ENCODE data around the gene VWA3A.
"Not testable (repeated sequence)": the region's sequence is repeated elsewhere in the genome, so short reads cannot be mapped to it uniquely, and the experiment has no call there.

Gene VWA3A

GRCh38 chr16:22132801-22133200 is 40.5 kb downstream of the VWA3A start:
- DNase-seq (ENCODE audit: low spot score): no peak

DNA sequence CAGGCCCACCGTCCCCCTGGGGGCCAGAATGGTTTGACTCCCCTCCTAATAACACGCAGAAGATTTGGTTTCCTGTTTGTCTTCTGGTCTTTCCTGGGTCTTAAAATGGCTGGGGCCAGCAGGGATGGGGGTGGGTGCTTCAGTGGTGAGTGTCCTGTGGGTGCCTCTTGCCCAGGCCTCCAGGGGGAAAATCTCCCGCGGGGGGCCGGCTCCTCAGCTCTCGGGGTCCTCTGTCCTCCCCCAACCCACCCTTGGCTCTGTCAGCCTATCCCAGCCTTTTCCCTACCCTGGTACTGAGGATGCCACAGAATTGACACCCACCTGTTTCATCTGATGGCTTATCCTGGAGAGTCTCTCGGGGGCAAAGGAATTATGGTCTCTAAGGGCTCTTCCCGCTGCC is 46.1 kb downstream of the VWA3A start:
- no peak for DNase-seq (ENCODE audit: low spot score)

DNA sequence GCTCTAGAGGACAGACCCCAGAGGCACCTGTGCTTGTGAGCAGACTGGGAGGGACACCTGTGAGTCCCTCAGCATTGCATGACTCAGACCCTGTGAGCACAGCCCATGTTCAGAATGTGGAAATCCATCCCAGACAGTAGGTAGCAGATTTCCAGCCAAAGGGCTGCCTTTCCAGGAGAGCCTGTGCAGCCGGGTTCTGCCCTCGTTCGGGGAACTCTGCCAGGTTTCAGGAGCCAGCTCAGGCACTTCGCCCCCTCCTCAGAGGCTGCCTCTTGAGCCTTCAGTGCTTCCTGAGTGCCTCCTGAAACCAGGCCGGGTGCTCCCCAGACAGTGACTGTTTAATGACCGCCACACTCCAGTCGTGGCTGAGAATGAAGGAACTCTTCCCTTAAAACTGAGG is 46.7 kb downstream of the VWA3A start:
- no peak for DNase-seq (ENCODE audit: low spot score)

DNA sequence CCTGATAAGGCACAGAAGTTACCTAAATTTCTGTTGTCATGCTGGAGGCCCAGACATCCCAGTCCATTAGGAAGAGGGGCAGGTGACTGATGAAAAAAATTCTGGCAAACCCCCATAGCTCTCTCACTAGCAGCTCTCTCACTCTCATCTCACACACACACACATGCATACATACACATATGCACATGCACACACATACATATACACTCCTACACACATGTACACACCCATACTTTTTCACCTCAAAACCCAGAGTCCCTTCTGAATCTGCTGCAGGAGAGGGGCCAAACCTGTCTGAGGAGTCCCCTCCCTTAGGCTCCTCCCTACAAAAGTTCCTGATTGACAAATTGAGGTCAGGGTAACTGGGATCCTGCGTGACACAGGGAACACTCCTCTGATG is 47.4 kb downstream of the VWA3A start:
- DNase-seq (ENCODE audit: low spot score): no peak

GRCh38 chr16:22141767-22142166 is 49.4 kb downstream of the VWA3A start:
- DNase-seq (ENCODE audit: low spot score): no peak

- no peak for DNase-seq (ENCODE audit: low spot score)
Measured at GRCh38 chr16:22144520-22144919, 52.2 kb downstream of the VWA3A start.

DNA sequence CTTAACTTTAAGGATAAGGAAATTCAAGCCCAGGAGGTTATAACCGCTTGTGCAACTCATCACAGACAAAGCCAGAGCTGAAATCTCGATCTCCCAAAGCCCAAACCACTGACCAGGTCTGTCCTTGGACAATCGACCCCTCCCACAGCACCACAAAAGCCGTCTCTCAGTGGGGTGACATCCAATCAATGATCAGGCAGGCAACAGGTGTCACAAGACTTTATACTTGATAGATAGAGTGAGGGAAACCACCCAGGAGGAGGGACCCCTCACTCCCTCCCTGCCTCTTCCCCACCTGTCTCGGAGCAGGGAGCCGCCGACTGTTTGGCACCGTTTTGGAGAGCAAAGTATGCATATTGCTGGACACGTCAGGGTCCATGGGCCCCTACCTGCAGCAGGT is 55.5 kb downstream of the VWA3A start:
- no peak for DNase-seq (ENCODE audit: low spot score)

GRCh38 chr16:22151246-22151998 is 59.1 kb downstream of the VWA3A start:
- DNase-seq (ENCODE audit: low spot score): no peak

- DNase-seq (ENCODE audit: low spot score): no peak
Measured at GRCh38 chr16:22152316-22152715, 60.0 kb downstream of the VWA3A start.

DNA sequence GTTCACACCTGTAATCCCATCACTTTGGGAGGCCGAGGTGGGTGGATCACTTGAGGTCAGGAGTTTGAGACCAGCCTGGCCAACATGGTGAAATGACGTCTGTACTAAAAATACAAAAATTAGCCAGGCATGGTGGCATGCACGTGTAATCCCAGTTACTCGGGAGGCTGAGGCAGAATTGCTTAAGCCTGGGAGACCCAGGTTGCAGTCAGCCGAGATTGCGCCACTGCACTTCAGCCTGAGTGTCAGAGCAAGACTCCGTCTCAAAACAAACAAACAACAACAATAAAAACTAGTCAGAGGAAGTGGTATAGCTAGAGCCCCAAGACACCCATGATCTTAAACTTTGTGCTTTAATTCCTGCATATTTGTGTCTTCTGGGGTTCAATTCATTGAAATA is 60.7 kb downstream of the VWA3A start:
- not testable (repeated sequence) for DNase-seq (ENCODE audit: low spot score)

DNA sequence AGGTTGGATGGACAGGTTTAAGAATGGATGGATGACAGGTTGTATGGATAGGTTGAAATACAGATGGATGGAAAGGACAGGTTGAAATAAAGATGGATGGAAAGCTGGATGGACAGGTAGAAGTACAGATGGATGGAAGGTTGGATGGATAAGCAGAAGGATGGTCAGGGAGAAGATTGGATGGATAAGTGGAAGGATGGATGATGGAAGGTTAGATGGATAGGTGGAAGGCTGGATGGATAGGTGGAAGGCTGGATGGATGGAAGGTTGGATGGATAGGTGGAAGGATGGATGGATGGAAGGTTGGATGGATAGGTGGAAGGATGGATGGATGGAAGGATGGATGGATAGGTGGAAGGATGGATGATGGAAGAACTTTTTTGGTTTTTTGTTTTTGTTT is 69.1 kb downstream of the VWA3A start:
- DNase-seq (ENCODE audit: low spot score): no peak

DNA sequence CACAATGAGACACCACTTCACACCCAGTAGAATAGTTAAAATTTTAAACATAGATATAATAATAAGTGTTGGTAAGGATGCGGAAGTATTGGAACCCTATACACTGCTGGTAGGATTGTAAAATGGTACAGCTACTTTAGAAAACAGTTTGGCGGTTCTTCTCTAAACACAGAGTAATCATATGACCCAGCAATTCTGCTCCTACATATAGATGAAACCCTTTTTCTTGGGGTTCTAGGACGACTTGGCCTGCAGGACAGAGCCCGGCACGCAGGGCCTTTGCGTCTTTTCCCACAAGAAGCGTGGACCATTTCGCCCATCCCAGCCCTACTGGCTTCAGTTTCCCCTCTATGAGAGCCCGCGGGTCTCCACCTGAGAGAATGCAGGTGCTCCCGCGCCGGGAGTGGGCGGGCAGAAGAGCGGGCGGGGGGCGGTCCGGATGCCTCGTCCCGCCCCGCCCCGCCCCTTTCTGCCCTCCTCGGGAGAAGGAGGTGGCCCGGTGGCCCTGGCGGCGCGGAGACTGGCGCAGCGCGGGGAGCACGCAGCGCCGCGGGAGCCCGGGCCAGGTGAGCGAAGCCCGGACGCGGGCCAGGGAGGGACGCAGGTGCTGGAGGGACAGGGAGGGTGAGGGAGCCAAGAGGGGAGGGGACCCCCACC is 69.8 kb downstream of the VWA3A start, which contains the start of gene SDR42E2:
Gene SDR42E2 (plus strand): TSS at position 508 of the 657 bp plus-strand sequence. CDS start 3,077 bp downstream, outside the sequence.
- no peak for DNase-seq (ENCODE audit: low spot score)

- no peak for DNase-seq (ENCODE audit: low spot score)
Measured at GRCh38 chr16:22162656-22163009, 70.3 kb downstream of the VWA3A start.

DNA sequence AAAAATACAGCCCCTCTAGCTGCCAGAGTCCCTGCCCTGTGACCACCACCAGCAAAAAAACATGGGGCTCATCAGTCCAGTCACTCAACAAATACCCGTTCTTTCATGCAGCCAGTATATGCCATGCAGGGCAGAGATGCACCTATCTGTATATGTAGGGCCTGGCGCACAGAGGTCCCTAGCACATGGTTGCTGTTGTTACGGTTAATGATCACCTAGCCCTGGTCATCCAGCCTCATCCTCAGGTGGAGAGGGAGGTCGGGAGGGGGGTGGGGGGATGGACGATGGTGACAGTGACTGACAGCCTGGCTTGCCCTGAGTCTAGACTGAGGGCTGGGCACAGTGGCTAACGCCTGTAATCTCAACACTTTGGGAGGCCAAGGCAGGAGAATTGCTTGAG is 71.5 kb downstream of the VWA3A start:
- DNase-seq (ENCODE audit: low spot score): no peak

GRCh38 chr16:22164482-22164881 is 72.1 kb downstream of the VWA3A start:
- DNase-seq (ENCODE audit: low spot score): no peak

- DNase-seq (ENCODE audit: low spot score): no peak
Measured at GRCh38 chr16:22165508-22166285, 73.4 kb downstream of the VWA3A start.

- no peak for DNase-seq (ENCODE audit: low spot score)
Measured at GRCh38 chr16:22171953-22172352, 79.6 kb downstream of the VWA3A start.

GRCh38 chr16:22172642-22173041 is 80.3 kb downstream of the VWA3A start:
- not testable (repeated sequence) for DNase-seq (ENCODE audit: low spot score)

- DNase-seq (ENCODE audit: low spot score): no peak
Measured at GRCh38 chr16:22174642-22175041, 82.3 kb downstream of the VWA3A start.

DNA sequence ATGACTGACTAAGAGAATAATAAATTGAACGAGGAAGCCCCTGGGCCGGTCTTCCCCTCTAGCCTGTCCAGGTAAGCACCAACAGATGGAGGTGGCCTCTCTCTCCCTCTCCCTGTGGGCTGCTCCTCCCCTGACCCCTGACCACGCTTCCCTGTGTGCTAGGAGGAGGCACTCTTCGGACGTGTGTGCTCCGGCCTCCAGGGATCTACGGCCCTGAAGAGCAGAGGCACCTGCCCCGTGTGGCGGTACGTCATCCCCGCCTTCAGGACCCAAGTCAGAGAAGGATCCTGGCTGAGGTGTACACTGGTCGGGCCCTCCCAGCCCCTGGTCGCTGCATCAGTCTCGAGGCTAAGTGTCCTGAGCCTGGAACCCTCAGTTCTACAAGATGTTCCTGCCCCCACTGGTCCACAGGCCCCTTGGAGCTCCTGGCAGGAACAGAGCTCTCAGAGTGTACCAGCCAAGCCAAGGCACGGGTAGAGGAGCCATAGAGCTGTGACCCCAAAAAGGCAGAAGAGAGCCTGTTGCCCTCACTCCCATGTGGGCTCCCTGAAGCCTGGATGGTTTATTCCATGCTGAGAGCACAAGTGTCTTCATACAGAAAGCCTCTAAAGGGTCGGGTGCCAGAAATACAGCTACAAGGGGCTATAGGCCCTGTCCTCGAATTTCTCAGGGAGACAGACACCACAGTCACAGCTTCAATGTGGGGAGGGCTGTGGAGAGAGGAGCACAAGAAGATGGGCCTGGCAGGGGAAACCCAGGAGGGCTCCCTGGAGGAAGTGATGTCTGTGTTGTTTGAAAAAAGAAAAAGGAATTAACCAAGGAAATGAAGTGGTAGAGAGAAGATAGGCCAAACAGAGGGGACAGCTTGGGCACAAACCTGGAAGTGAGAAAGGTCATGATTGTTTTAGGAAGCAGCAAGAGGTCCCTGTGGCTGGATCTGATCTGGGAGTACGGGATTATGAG is 85.9 kb downstream of the VWA3A start:
- DNase-seq (ENCODE audit: low spot score): no peak

GRCh38 chr16:22181426-22181825 is 89.1 kb downstream of the VWA3A start:
- DNase-seq (ENCODE audit: low spot score): no peak

- no peak for DNase-seq (ENCODE audit: low spot score)
Measured at GRCh38 chr16:22181843-22182242, 89.5 kb downstream of the VWA3A start.
